HEK293T (cell line): ENCODE results near the gene ABCC6.

Experiments used
- CTCF ChIA-PET: fragments of 350-600 bp; formaldehyde crosslinking; extraction: SDS; loops from one replicate; lab custom pipeline; 2021; ENCODE audit warnings: antibody characterized with exemption, inconsistent platforms; lab: Yijun Ruan, JAX
- POLR2A ChIA-PET: fragments of 350-600 bp; formaldehyde crosslinking; extraction: SDS; loops from one replicate; lab custom pipeline; 2020; ENCODE audit warnings: antibody characterized with exemption, inconsistent platforms; lab: Yijun Ruan, JAX
- DNase-seq: peaks from one replicate; pipeline ENCODE4 v3.0.0; 2012; ENCODE audit warnings: mixed read lengths; ENCODE audit errors: extremely low spot score
- ARNT ChIP-seq: fragments of 450-650 bp; IDR thresholded peaks from 2 replicates; pipeline ENCODE4 v1.6.1; 2017; ENCODE audit warnings: mild to moderate bottlenecking
- BHLHE40 ChIP-seq: fragments of 450-650 bp; IDR thresholded peaks from 2 replicates; pipeline ENCODE4 v1.6.1; 2016; ENCODE audit warnings: mild to moderate bottlenecking, moderate library complexity, borderline replicate concordance
- CTBP1 ChIP-seq: fragments of 450-650 bp; IDR thresholded peaks from 2 replicates; pipeline ENCODE4 v1.6.1; 2016; ENCODE audit warnings: borderline replicate concordance
- ELF4 ChIP-seq: fragments of 450-650 bp; IDR thresholded peaks from 2 replicates; pipeline ENCODE4 v1.6.1; 2017; ENCODE audit warnings: antibody characterized with exemption
- FOXA1 ChIP-seq: fragments of 450-650 bp; IDR thresholded peaks from 2 replicates; pipeline ENCODE4 v1.6.1; 2016; ENCODE audit warnings: mild to moderate bottlenecking
- FOXK2 ChIP-seq: fragments of 450-650 bp; IDR thresholded peaks from 2 replicates; pipeline ENCODE4 v1.6.1; 2016; ENCODE audit warnings: mild to moderate bottlenecking
- FOXM1 ChIP-seq: fragments of 450-650 bp; IDR thresholded peaks from 2 replicates; pipeline ENCODE4 v1.6.1; 2017; ENCODE audit warnings: mild to moderate bottlenecking, borderline replicate concordance
- HDGF ChIP-seq: fragments of 450-650 bp; IDR thresholded peaks from 2 replicates; pipeline ENCODE4 v1.6.1; 2017; ENCODE audit warnings: antibody characterized with exemption, borderline replicate concordance
- L3MBTL2 ChIP-seq: fragments of 450-650 bp; conservative IDR thresholded peaks from 2 replicates; pipeline ENCODE4 v1.6.1; 2016; ENCODE audit warnings: mild to moderate bottlenecking
- LEF1 ChIP-seq: fragments of 450-650 bp; IDR thresholded peaks from 2 replicates; pipeline ENCODE4 v1.6.1; 2017; ENCODE audit warnings: mild to moderate bottlenecking, borderline replicate concordance
- NFRKB ChIP-seq: fragments of 450-650 bp; IDR thresholded peaks from 2 replicates; pipeline ENCODE4 v1.6.1; 2016; ENCODE audit warnings: mild to moderate bottlenecking, moderate library complexity
- PKNOX1 ChIP-seq: fragments of 450-650 bp; IDR thresholded peaks from 2 replicates; pipeline ENCODE4 v1.6.1; 2016
- SP1 ChIP-seq: fragments of 450-650 bp; IDR thresholded peaks from 2 replicates; pipeline ENCODE4 v1.6.1; 2017
- SUZ12 ChIP-seq: fragments of 450-650 bp; IDR thresholded peaks from 2 replicates; pipeline ENCODE4 v1.6.1; 2016; ENCODE audit warnings: mild to moderate bottlenecking
- TARDBP ChIP-seq: fragments of 450-650 bp; IDR thresholded peaks from 2 replicates; pipeline ENCODE4 v1.6.1; 2016
- ZNF384 ChIP-seq: fragments of 450-650 bp; IDR thresholded peaks from 2 replicates; pipeline ENCODE4 v1.6.1; 2016

Gene ABCC6

DNA sequence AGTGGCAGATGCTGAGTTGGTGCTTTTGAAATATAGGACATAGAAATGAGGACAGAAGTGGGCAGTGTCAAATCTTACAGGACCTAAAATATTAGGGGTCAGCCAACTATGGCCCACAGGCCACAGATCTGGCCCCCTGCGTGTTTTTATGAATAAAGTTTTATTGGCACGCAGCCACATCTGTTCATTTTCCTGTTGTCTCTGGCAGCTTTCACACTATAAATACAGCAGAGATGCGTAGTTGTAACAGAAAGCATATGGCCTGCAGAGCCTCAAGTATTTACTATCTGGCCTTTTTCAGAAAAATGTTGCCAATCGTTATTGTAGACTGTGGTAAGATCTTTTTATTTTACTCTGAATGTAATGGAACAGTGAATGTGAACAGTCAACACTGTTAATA, 82.8 kb downstream of the ABCC6 start:
- CTCF ChIA-PET: no interaction called here
- TF ChIP-seq ARNT (no peak), FOXM1 (no peak), ZNF384 (no peak), FOXA1 (no peak), SP1 (no peak), NFRKB (no peak), BHLHE40 (no peak), ELF4 (no peak), L3MBTL2 (no peak), TARDBP (no peak), FOXK2 (no peak), CTBP1 (no peak), HDGF (no peak), PKNOX1 (no peak)
- POLR2A ChIA-PET: no interaction called here
- no peak for DNase-seq

DNA sequence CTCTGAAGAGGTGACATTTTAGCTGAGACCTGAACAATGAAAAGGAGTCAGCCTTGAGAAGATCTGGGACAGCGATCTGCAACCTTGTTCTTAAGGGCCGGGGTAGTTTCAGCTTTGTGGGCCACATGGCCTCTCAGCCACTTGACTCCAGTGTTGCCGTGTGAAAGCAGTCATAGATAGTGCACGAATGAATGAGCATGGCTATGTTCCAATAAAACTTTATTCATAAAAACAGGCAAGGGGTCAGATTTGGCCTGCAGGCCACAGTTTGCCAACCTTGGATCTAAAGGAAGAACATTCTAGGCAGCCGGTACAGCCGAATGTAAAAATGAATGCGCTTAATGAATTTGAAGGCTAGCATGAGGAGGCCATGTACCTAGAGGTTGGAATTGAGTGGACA, 83.5 kb downstream of the ABCC6 start:
- ChIA-PET POLR2A (interaction anchor here (0.6 kb wide), 1 partner anchor 371 kb away, joined by 3 read pairs; no protein-coding TSS in a partner anchor), CTCF (no interaction called here)
- DNase-seq: no peak
- TF ChIP-seq FOXK2 (no peak), ARNT (no peak), L3MBTL2 (no peak)

DNA sequence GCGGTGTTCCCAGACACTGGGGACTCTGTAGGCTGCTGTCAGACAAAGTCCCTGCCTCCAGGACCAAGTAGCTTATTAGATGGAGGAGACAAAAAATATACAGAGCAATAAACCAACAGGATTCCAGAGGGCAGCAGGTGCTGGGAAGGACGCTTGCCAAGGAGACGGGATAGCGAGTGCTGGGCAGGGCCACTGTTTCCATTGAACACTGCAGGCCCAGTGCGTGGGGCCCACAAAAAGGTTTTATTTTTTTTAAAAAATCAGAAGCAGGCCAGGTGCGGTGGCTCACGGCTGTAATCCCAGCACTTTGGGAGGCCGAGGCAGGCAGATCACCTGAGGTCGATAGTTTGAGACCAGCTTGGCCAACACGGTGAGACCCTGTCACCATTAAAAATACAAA, 84.2 kb downstream of the ABCC6 start:
- no peak for DNase-seq
- CTCF ChIA-PET: no interaction called here
- POLR2A ChIA-PET: no interaction called here
- TF ChIP-seq LEF1 (no peak), TARDBP (no peak), SUZ12 (no peak), NFRKB (no peak), L3MBTL2 (no peak), ELF4 (no peak), CTBP1 (no peak), ZNF384 (no peak), FOXA1 (no peak), HDGF (no peak), ARNT (no peak)

DNA sequence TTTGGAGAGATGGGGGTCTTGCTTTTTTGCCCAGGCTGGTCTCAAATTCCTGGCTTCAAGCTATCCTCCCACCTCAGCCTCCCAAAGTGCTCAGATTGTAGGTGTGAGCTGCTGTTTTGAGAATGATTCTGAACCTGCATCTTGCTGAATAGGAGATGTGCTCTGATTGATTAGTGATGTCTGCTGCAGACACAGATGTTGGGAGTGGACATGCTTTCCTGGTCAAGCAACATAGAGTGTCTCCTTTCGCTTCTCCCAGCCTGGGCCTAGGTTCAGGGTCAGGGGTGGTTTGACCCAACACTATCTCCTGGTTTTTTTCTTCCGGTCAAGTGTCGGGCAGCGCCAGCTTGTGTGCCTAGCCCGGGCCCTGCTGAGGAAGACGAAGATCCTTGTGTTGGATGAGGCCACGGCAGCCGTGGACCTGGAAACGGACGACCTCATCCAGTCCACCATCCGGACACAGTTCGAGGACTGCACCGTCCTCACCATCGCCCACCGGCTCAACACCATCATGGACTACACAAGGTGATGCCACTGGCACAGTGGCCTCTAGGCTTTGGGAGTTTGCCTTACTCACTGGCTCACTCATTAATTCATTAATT, 85.2 kb downstream of the ABCC6 start:
- TF ChIP-seq L3MBTL2 (no peak), FOXK2 (no peak), ARNT (no peak)
- ChIA-PET CTCF (no interaction called here), POLR2A (no interaction called here)
- DNase-seq: no peak

GRCh38 chr16:16137110-16137509, 86.2 kb downstream of the ABCC6 start:
- CTCF ChIA-PET: no interaction called here
- no peak for DNase-seq
- TF ChIP-seq FOXM1 (no peak), PKNOX1 (no peak), TARDBP (no peak), SUZ12 (no peak), LEF1 (no peak), ARNT (no peak), FOXA1 (no peak), HDGF (no peak), FOXK2 (no peak), L3MBTL2 (no peak), ZNF384 (no peak), ELF4 (no peak), BHLHE40 (no peak), NFRKB (no peak), CTBP1 (no peak), SP1 (no peak)
- POLR2A ChIA-PET: no interaction called here

DNA sequence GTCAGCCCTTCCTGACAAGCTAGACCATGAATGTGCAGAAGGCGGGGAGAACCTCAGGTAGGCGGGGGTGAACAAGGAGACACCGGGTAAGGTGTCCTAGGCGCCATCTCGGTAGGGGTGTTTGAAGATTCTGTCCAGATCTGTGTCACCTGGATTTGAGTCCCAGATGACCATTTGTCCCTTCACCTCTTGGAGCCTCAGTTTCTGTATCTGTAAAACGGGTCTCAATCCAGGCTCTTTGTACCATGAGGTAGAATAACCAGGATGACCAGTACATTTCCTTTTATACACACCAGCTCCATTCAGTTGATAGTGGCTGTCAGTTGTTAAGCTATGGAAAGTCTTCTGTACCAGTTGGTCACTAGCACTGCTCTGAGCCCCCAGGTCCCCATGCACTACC, 86.7 kb downstream of the ABCC6 start:
- ChIA-PET POLR2A (no interaction called here), CTCF (no interaction called here)
- DNase-seq: no peak
- TF ChIP-seq ELF4 (no peak), ARNT (no peak), L3MBTL2 (no peak), LEF1 (no peak), ZNF384 (no peak), SUZ12 (no peak), FOXA1 (no peak), SP1 (no peak), NFRKB (no peak), BHLHE40 (no peak), PKNOX1 (no peak), TARDBP (no peak), CTBP1 (no peak)

DNA sequence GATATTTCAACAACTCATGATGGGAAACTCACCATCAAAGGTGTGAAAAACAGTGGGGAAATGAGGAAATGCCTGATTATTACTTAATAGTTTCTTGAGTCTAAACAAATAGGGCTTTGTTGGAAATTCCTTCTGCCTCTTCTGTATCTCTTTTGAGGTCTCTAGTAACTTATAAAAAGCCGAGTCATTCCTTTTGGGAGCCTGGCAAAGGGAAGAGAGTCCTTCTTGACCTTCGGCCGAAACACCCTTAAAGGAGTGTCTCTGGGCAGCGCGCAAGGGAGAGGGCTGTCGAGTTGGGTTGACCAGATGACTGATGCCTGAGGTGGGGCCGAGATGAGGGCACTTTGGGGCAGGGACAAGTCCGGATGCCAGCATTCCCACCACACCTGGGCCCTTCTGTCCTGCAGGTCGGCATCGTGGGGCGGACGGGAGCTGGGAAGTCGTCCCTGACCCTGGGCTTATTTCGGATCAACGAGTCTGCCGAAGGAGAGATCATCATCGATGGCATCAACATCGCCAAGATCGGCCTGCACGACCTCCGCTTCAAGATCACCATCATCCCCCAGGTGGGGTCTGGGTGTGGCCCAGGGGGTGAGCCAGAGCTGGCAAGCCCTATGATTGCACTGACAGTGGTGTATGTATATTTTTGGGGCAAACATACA, 89.2 kb downstream of the ABCC6 start:
- DNase-seq: no peak
- POLR2A ChIA-PET: no interaction called here
- CTCF ChIA-PET: no interaction called here
- TF ChIP-seq SP1 (no peak), FOXM1 (no peak), FOXK2 (no peak), ELF4 (no peak), L3MBTL2 (no peak), CTBP1 (no peak), LEF1 (no peak), PKNOX1 (no peak), SUZ12 (no peak), NFRKB (no peak), FOXA1 (no peak), ARNT (no peak), BHLHE40 (no peak), HDGF (no peak), TARDBP (no peak), ZNF384 (no peak)
